Activated naive CD4-positive, alpha-beta T cell treated with anti-CD3 and anti-CD28 coated beads for 36 hours (primary cell): Measurements from ENCODE around the gene FAAH2. TPM values are rescaled to one million over a fixed set of nuclear protein-coding genes. Genes with fewer than 3 reads are reported as not detected.
"Not testable (repeated sequence)": the region's sequence is repeated elsewhere in the genome, so short reads cannot be mapped to it uniquely, and the experiment has no call there.

ENCODE experiments used
- CTCF ChIA-PET: fragments of 350-600 bp; sonication (Branson Sonifier 250); formaldehyde crosslinking; loops from one replicate; lab custom pipeline; 2021; ENCODE audit warnings: antibody characterized with exemption; lab: Charles Lee
- DNase-seq: peaks from one replicate; pipeline ENCODE4 v3.0.0-alpha.2; 2020
- H3K27ac Mint-ChIP-seq: one replicate; pipeline ENCODE4 v1.8.0; 2021; ENCODE audit warnings: mild to moderate bottlenecking, mixed read lengths
- H3K27me3 Mint-ChIP-seq: one replicate; pipeline ENCODE4 v1.8.0; 2021; ENCODE audit warnings: low read depth, mixed read lengths
- H3K36me3 Mint-ChIP-seq: one replicate; pipeline ENCODE4 v1.8.0; 2021; ENCODE audit warnings: low read depth, mixed read lengths
- H3K4me1 Mint-ChIP-seq: one replicate; pipeline ENCODE4 v1.8.0; 2021; ENCODE audit warnings: low read depth, mixed read lengths
- H3K4me3 Mint-ChIP-seq: one replicate; pipeline ENCODE4 v1.8.0; 2021; ENCODE audit warnings: mild to moderate bottlenecking, moderate library complexity, mixed read lengths
- H3K9me3 Mint-ChIP-seq: one replicate; pipeline ENCODE4 v1.8.0; 2021; ENCODE audit warnings: mixed read lengths
- intact Hi-C: fragments of 100-400 bp; cut with micrococcal nuclease; formaldehyde crosslinking; loops from one replicate; pipeline ENCODE4 v1.15.1; 2023
- total RNA-seq, 2 experiments: library from RNA; stranded (reverse); gene quantifications; one replicate each; pipeline ENCODE4 v1.2.3, GENCODE V29; 2021

The FAAH2 gene
- total RNA-seq, 2 experiments from 2014 or later = 9.6 to 12.0 TPM

- H3K27ac Mint-ChIP-seq, H3K4me3 Mint-ChIP-seq, DNase-seq, H3K4me1 Mint-ChIP-seq, H3K27me3 Mint-ChIP-seq, intact Hi-C loops, CTCF ChIA-PET: not testable (repeated sequence)
- peaks cover 14% of the 10 kb centered on the region for H3K9me3 Mint-ChIP-seq
- H3K36me3 Mint-ChIP-seq = peaks cover 23% of the 10 kb centered on the region
Measured at GRCh38 chrX:57403191-57403590, 116.7 kb downstream of the FAAH2 start.

- Mint-ChIP-seq H3K36me3 (peaks cover 25% of the 10 kb centered on the region), H3K27me3 (no peaks in the 10 kb centered on the region), H3K4me3 (no peak overlapping the region), H3K4me1 (no peaks in the 10 kb centered on the region), H3K9me3 (peaks cover 14% of the 10 kb centered on the region), H3K27ac (no peak overlapping the region)
- intact Hi-C loops = no loop called here
- CTCF ChIA-PET = no interaction called here
- DNase-seq = no peak
Measured at GRCh38 chrX:57406149-57406548, 119.6 kb downstream of the FAAH2 start.

DNA sequence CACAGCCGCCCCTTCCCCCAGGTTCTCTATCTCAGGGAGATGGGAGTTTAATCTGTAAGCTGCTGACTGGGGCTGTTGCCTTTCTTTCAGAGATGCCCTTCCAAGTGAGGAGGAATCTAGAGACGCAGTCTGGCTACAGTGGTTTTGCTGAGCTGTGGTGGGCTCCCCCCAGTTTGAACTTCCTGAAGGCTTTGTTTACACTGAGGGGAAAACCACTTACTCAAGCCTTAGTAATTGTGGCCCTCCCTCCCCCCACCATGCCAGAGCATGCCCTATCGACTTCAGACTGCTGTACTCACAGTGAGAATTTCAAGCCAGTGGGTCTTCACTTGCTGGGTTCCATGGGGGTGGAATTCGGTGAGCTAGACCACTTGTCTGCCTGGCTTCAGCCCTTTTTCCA is 131.3 kb downstream of the FAAH2 start:
- intact Hi-C loops = no loop called here
- peaks cover 16% of the 10 kb centered on the region for H3K36me3 Mint-ChIP-seq
- peaks cover 12% of the 10 kb centered on the region for H3K9me3 Mint-ChIP-seq
- H3K27me3 Mint-ChIP-seq = no peaks in the 10 kb centered on the region
- DNase-seq = no peak
- H3K4me1 Mint-ChIP-seq = no peaks in the 10 kb centered on the region
- no peak overlapping the region for H3K4me3 Mint-ChIP-seq
- H3K27ac Mint-ChIP-seq = no peak overlapping the region
- CTCF ChIA-PET = no interaction called here

DNA sequence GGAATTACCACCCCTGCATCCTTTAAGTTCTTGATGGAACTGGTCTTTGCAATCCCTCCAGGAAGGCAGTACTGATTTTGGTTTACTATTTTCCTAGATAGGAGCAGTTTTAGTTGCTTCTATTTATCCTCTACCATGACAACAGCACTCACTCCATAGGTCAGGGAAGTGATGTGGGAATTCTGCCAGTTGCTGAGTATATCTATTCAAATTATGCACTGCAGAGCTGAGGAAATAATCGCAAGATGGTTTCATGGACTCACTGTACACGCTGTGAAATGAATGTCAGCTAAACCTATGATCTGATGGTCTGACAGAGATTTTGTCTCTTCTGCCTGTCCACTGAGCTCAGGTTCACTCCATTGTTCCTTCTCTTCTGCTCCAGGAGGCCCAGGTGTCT is 135.8 kb downstream of the FAAH2 start:
- no peak for DNase-seq
- CTCF ChIA-PET = no interaction called here
- Mint-ChIP-seq H3K9me3 (peaks cover 1% of the 10 kb centered on the region), H3K4me1 (no peaks in the 10 kb centered on the region), H3K27ac (no peak overlapping the region), H3K27me3 (no peaks in the 10 kb centered on the region), H3K36me3 (peaks cover 8% of the 10 kb centered on the region), H3K4me3 (no peak overlapping the region)
- intact Hi-C loops = no loop called here

DNA sequence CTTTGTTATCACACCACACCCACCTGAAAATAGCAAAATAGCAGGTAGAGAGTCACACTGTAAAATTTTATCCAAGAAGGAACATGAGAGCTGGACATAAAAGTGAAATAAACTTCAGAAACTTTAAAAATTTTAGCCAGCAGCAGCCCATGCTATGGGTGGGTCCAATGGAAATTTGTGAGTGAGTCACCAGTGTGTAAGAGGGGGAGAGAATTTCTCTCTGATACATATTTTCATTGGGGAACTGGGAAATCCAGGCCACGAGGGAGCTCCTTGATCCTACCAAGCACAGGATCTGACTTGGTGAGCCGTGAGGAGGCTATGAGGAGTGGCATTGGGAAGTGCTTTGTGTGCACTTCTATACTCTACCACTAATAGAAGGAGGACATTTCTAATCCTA is 136.3 kb downstream of the FAAH2 start:
- no peak overlapping the region for H3K27ac Mint-ChIP-seq
- intact Hi-C loops = no loop called here
- DNase-seq = no peak
- H3K9me3 Mint-ChIP-seq = peaks cover 1% of the 10 kb centered on the region
- no peaks in the 10 kb centered on the region for H3K27me3 Mint-ChIP-seq
- H3K4me3 Mint-ChIP-seq = no peak overlapping the region
- peaks cover 8% of the 10 kb centered on the region for H3K36me3 Mint-ChIP-seq
- CTCF ChIA-PET = no interaction called here
- H3K4me1 Mint-ChIP-seq = no peaks in the 10 kb centered on the region

DNA sequence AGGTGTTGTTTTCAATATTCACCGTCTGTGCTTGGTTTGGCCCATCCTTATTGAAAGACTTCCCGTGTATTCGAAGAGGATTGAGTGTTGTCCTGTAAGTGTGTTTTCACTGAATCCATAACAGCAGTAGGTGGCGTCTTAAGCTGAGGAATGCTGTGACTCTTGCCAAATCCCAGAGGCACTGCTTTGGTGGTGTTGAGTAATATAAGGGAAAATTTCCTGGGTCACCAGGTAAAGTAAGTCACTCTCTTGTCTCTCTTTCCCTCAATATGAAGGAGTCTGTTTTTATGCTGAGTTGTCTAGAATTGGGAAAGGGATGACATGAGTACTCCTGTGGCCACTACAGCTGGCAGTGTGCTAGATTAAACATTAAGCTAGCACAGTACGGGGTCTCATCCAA is 158.6 kb downstream of the FAAH2 start:
- H3K4me1 Mint-ChIP-seq = no peaks in the 10 kb centered on the region
- no peak overlapping the region for H3K27ac Mint-ChIP-seq
- intact Hi-C loops = no loop called here
- H3K4me3 Mint-ChIP-seq = no peak overlapping the region
- peaks cover 21% of the 10 kb centered on the region for H3K36me3 Mint-ChIP-seq
- H3K27me3 Mint-ChIP-seq = no peaks in the 10 kb centered on the region
- H3K9me3 Mint-ChIP-seq = peaks cover 5% of the 10 kb centered on the region
- CTCF ChIA-PET = no interaction called here
- no peak for DNase-seq

DNA sequence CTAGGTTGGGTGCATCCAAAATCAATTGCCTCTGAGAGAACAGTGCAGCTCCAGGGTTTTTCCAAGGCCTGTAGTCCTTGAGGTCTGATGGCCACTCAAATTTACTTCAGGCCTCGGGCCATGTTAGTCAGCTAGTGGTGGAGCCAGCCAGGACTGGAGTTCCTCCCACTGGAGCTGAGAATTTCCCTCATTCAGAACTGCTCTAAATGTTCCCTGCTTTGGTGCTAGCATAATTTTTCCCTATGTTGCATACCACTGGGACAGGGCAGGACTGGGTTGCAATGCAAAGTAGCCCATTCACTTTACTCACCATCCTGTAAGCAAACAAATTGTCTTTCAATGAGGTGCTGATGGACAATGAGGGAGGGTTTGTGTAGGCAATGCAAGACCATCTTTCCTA is 159.3 kb downstream of the FAAH2 start:
- no peaks in the 10 kb centered on the region for H3K27me3 Mint-ChIP-seq
- no peaks in the 10 kb centered on the region for H3K4me1 Mint-ChIP-seq
- H3K36me3 Mint-ChIP-seq = peaks cover 20% of the 10 kb centered on the region
- peaks cover 5% of the 10 kb centered on the region for H3K9me3 Mint-ChIP-seq
- intact Hi-C loops = no loop called here
- CTCF ChIA-PET = no interaction called here
- DNase-seq = no peak
- H3K4me3 Mint-ChIP-seq = no peak overlapping the region
- no peak overlapping the region for H3K27ac Mint-ChIP-seq

- no peak for DNase-seq
- Mint-ChIP-seq H3K27me3 (no peaks in the 10 kb centered on the region), H3K4me1 (no peaks in the 10 kb centered on the region), H3K27ac (no peak overlapping the region), H3K4me3 (no peak overlapping the region), H3K36me3 (peaks cover 22% of the 10 kb centered on the region), H3K9me3 (peaks cover 3% of the 10 kb centered on the region)
- CTCF ChIA-PET = no interaction called here
- intact Hi-C loops = no loop called here
Measured at GRCh38 chrX:57447856-57448255, 161.3 kb downstream of the FAAH2 start.

DNA sequence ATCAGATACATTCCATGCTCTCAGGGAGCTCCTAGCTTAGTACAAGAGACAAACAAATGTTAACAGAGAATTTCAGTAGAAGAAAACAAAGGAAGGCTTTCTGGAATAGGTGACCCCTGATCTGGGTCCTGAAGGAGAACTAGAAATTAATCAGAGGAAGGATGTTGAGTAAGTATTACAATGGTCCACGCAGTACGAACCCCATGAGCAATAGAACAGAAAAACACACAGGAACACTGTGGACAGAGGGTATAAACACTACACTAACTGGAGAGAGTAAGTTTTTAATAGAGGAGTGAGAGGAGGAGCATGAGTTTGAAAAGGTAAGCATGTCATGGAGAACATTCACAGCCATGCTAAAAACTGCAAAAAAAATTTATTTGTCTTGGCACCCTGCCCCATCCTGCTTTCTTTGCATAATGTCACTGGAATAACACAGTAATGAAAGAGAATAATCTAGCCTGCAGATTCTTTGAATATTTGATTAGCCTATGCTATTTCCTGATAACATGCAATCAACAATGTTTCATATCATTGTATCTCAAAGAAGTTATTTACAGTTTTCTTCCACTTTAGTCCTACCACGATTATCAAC is 165.0 kb downstream of the FAAH2 start:
- Mint-ChIP-seq H3K27ac (no peak overlapping the region), H3K4me3 (no peak overlapping the region), H3K36me3 (peaks cover 17% of the 10 kb centered on the region), H3K4me1 (no peaks in the 10 kb centered on the region), H3K9me3 (peaks cover 6% of the 10 kb centered on the region), H3K27me3 (no peaks in the 10 kb centered on the region)
- no peak for DNase-seq
- CTCF ChIA-PET = no interaction called here
- intact Hi-C loops = no loop called here

GRCh38 chrX:57453901-57454300 is 167.4 kb downstream of the FAAH2 start:
- intact Hi-C loops = loop anchor here (1.0 kb wide), 1 partner anchor 172 kb away; no protein-coding TSS in a partner anchor
- Mint-ChIP-seq H3K27ac (no peak overlapping the region), H3K4me3 (no peak overlapping the region), H3K4me1 (no peaks in the 10 kb centered on the region), H3K36me3 (peaks cover 13% of the 10 kb centered on the region), H3K27me3 (no peaks in the 10 kb centered on the region), H3K9me3 (peaks cover 6% of the 10 kb centered on the region)
- peak; percentile 10 for DNase-seq
- CTCF ChIA-PET = interaction anchor here (1.1 to 1.5 kb wide), 3 partner anchors 124 to 172 kb away, joined by 3 read pairs; no protein-coding TSS in a partner anchor

- peaks cover 14% of the 10 kb centered on the region for H3K9me3 Mint-ChIP-seq
- intact Hi-C loops = no loop called here
- no peaks in the 10 kb centered on the region for H3K4me1 Mint-ChIP-seq
- no peak overlapping the region for H3K27ac Mint-ChIP-seq
- CTCF ChIA-PET = no interaction called here
- DNase-seq = no peak
- no peak overlapping the region for H3K4me3 Mint-ChIP-seq
- H3K27me3 Mint-ChIP-seq = no peaks in the 10 kb centered on the region
- peaks cover 14% of the 10 kb centered on the region for H3K36me3 Mint-ChIP-seq
Measured at GRCh38 chrX:57481514-57481913, 195.0 kb downstream of the FAAH2 start.

- no peaks in the 10 kb centered on the region for H3K36me3 Mint-ChIP-seq
- H3K27ac Mint-ChIP-seq = no peak overlapping the region
- no peaks in the 10 kb centered on the region for H3K9me3 Mint-ChIP-seq
- H3K4me3 Mint-ChIP-seq = no peak overlapping the region
- DNase-seq = no peak
- intact Hi-C loops = no loop called here
- CTCF ChIA-PET = no interaction called here
- H3K27me3 Mint-ChIP-seq = peaks cover 9% of the 10 kb centered on the region
- H3K4me1 Mint-ChIP-seq = no peaks in the 10 kb centered on the region
Measured at GRCh38 chrX:57516491-57516890, 230.0 kb downstream of the FAAH2 start.

DNA sequence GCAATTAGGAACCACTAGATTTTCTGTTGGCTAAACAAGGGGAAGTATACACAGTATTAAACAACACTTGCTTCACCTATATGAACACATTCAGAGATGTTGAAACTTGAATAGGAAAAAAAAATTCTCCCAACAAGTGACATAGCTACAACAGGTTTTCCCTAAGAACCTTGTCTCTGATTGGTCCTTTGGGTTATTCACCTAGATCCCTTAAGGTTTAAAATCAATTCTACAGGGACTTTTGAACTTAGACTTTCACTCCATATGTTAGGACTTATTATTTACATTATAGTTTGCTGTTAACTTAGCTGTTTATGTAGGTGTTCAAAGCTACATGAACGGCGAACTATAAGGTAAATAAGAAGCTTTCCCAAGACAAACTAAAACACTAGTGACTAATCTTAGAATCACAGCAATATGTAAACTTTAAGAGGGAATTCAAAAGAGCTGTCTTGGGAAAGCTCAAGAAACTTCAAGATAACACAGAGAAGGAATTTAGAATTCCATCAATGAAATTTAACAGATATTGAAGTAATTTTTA is 233.1 kb downstream of the FAAH2 start:
- H3K27me3 Mint-ChIP-seq = peaks cover 6% of the 10 kb centered on the region
- H3K27ac Mint-ChIP-seq = no peak overlapping the region
- DNase-seq = no peak
- H3K36me3 Mint-ChIP-seq = no peaks in the 10 kb centered on the region
- no peaks in the 10 kb centered on the region for H3K4me1 Mint-ChIP-seq
- CTCF ChIA-PET = no interaction called here
- H3K9me3 Mint-ChIP-seq = peaks cover 2% of the 10 kb centered on the region
- intact Hi-C loops = no loop called here
- no peak overlapping the region for H3K4me3 Mint-ChIP-seq
